Measurements from ENCODE around the gene TPCN2. TPM values are rescaled to one million over a fixed set of nuclear protein-coding genes. Genes with fewer than 3 reads are reported as not detected.

Gene TPCN2
- total RNA-seq, 1 donor from 2014 or later: 9.5 TPM

GRCh38 chr11:69171476-69172240, 122.9 kb downstream of the TPCN2 start:
- DNase-seq (ENCODE audit: low read depth) (no peak), FAIRE-seq (no peak)
- H3K4me3 ChIP-seq (ENCODE audit: insufficient read depth, low read depth, low read length): no peak overlapping the region
- Mint-ChIP-seq H3K27ac (ENCODE audit: unreplicated experiment) (no peak overlapping the region), H3K36me3 (ENCODE audit: low read depth, unreplicated experiment) (no peaks in the 10 kb centered on the region), H3K27me3 (ENCODE audit: low read depth, unreplicated experiment) (peaks cover 62% of the 10 kb centered on the region), H3K4me1 (ENCODE audit: low read depth, unreplicated experiment) (peaks cover 4% of the 10 kb centered on the region), H3K9me3 (ENCODE audit: unreplicated experiment) (peaks cover 17% of the 10 kb centered on the region), H3K4me3 (ENCODE audit: unreplicated experiment) (no peak overlapping the region)
- H2AFZ ChIP-seq (ENCODE audit: low read depth, low read length): no peak overlapping the region
- H3K27me3 ChIP-seq (ENCODE audit: insufficient read depth, low read length): no peaks in the 10 kb centered on the region
- TF ChIP-seq EZH2 (IDR thresholded peaks at IDR 0.05; ENCODE audit: insufficient read depth, low read length) (no peak), CTCF (IDR thresholded peaks at IDR 0.05; ENCODE audit: insufficient read depth, low read depth, low read length) (no peak)
- H3K9ac ChIP-seq (ENCODE audit: low read length): no peak overlapping the region
- peaks cover 6% of the 10 kb centered on the region for H3K4me1 ChIP-seq (ENCODE audit: insufficient read depth, low read length)
- H3K79me2 ChIP-seq (ENCODE audit: insufficient read depth, low read length): no peaks in the 10 kb centered on the region
- H3K36me3 ChIP-seq (ENCODE audit: insufficient read depth, low read length): no peaks in the 10 kb centered on the region
- peaks cover 12% of the 10 kb centered on the region for H3K9me3 ChIP-seq (ENCODE audit: insufficient read depth, low read depth, low read length)
- H3K4me2 ChIP-seq (ENCODE audit: low read length): no peak overlapping the region
- no peak overlapping the region for H3K27ac ChIP-seq (ENCODE audit: low read depth, low read length)
- H4K20me1 ChIP-seq (ENCODE audit: insufficient read depth, low read length): no peaks in the 10 kb centered on the region

GRCh38 chr11:69172674-69173073, 123.9 kb downstream of the TPCN2 start:
- Histone ChIP-seq H3K27me3 (ENCODE audit: insufficient read depth, low read length) (no peaks in the 10 kb centered on the region), H3K9me3 (ENCODE audit: insufficient read depth, low read depth, low read length) (peaks cover 12% of the 10 kb centered on the region), H3K4me1 (ENCODE audit: insufficient read depth, low read length) (no peaks in the 10 kb centered on the region), H2AFZ (ENCODE audit: low read depth, low read length) (peak overlapping the region; percentile 18), H3K36me3 (ENCODE audit: insufficient read depth, low read length) (no peaks in the 10 kb centered on the region), H3K9ac (ENCODE audit: low read length) (no peak overlapping the region), H3K79me2 (ENCODE audit: insufficient read depth, low read length) (no peaks in the 10 kb centered on the region), H4K20me1 (ENCODE audit: insufficient read depth, low read length) (no peaks in the 10 kb centered on the region), H3K27ac (ENCODE audit: low read depth, low read length) (no peak overlapping the region), H3K4me3 (ENCODE audit: insufficient read depth, low read depth, low read length) (no peak overlapping the region), H3K4me2 (ENCODE audit: low read length) (no peak overlapping the region)
- H3K27me3 Mint-ChIP-seq (ENCODE audit: low read depth, unreplicated experiment): peaks cover 59% of the 10 kb centered on the region
- H3K9me3 Mint-ChIP-seq (ENCODE audit: unreplicated experiment): peaks cover 19% of the 10 kb centered on the region
- no peak overlapping the region for H3K4me3 Mint-ChIP-seq (ENCODE audit: unreplicated experiment)
- TF ChIP-seq CTCF (IDR thresholded peaks at IDR 0.05; ENCODE audit: insufficient read depth, low read depth, low read length) (no peak), EZH2 (IDR thresholded peaks at IDR 0.05; ENCODE audit: insufficient read depth, low read length) (no peak)
- DNase-seq (ENCODE audit: low read depth) (no peak), FAIRE-seq (no peak)
- H3K27ac Mint-ChIP-seq (ENCODE audit: unreplicated experiment): no peak overlapping the region
- no peaks in the 10 kb centered on the region for H3K36me3 Mint-ChIP-seq (ENCODE audit: low read depth, unreplicated experiment)
- H3K4me1 Mint-ChIP-seq (ENCODE audit: low read depth, unreplicated experiment): no peaks in the 10 kb centered on the region

GRCh38 chr11:69173331-69173730, 124.6 kb downstream of the TPCN2 start:
- no peaks in the 10 kb centered on the region for H3K36me3 Mint-ChIP-seq (ENCODE audit: low read depth, unreplicated experiment)
- no peak for DNase-seq (ENCODE audit: low read depth)
- no peak for FAIRE-seq

More at GRCh38 chr11:69173331-69173730, 124.6 kb downstream of the TPCN2 start:
- H3K9ac ChIP-seq (ENCODE audit: low read length): no peak overlapping the region
- H4K20me1 ChIP-seq (ENCODE audit: insufficient read depth, low read length): no peaks in the 10 kb centered on the region
- no peaks in the 10 kb centered on the region for H3K79me2 ChIP-seq (ENCODE audit: insufficient read depth, low read length)
- Mint-ChIP-seq H3K4me1 (ENCODE audit: low read depth, unreplicated experiment) (no peaks in the 10 kb centered on the region), H3K27ac (ENCODE audit: unreplicated experiment) (no peak overlapping the region), H3K9me3 (ENCODE audit: unreplicated experiment) (peaks cover 19% of the 10 kb centered on the region), H3K4me3 (ENCODE audit: unreplicated experiment) (no peak overlapping the region), H3K27me3 (ENCODE audit: low read depth, unreplicated experiment) (peaks cover 56% of the 10 kb centered on the region)
- H3K27ac ChIP-seq (ENCODE audit: low read depth, low read length): no peak overlapping the region
- H3K36me3 ChIP-seq (ENCODE audit: insufficient read depth, low read length): no peaks in the 10 kb centered on the region
- TF ChIP-seq CTCF (IDR thresholded peaks at IDR 0.05; ENCODE audit: insufficient read depth, low read depth, low read length) (no peak), EZH2 (IDR thresholded peaks at IDR 0.05; ENCODE audit: insufficient read depth, low read length) (no peak)
- no peaks in the 10 kb centered on the region for H3K4me1 ChIP-seq (ENCODE audit: insufficient read depth, low read length)
- H2AFZ ChIP-seq (ENCODE audit: low read depth, low read length): no peak overlapping the region
- H3K27me3 ChIP-seq (ENCODE audit: insufficient read depth, low read length): no peaks in the 10 kb centered on the region
- H3K4me3 ChIP-seq (ENCODE audit: insufficient read depth, low read depth, low read length): no peak overlapping the region
- no peak overlapping the region for H3K4me2 ChIP-seq (ENCODE audit: low read length)
- H3K9me3 ChIP-seq (ENCODE audit: insufficient read depth, low read depth, low read length): peaks cover 12% of the 10 kb centered on the region
